HG03565 (cell line): ENCODE data around the gene C7orf25.
"Not testable (repeated sequence)": the region's sequence is repeated elsewhere in the genome, so short reads cannot be mapped to it uniquely, and the experiment has no call there.

Source experiments
- ATAC-seq: cut with Tn5 transposase; IDR thresholded peaks from one replicate; pipeline ENCODE4 v1.9.1; 2021; ENCODE audit warnings: mild to moderate bottlenecking, moderate library complexity; ENCODE audit not compliant: unreplicated experiment

C7orf25 gene

GRCh38 chr7:42930889-42931288, 19.0 kb upstream of the C7orf25 start:
- ATAC-seq, result no peak

GRCh38 chr7:42929449-42929848, 17.6 kb upstream of the C7orf25 start:
- no peak for ATAC-seq

- no peak for ATAC-seq
Observed at GRCh38 chr7:42928754-42929153, 16.9 kb upstream of the C7orf25 start.

GRCh38 chr7:42926204-42926603, 14.3 kb upstream of the C7orf25 start:
- ATAC-seq, result no peak

- ATAC-seq, result no peak
Observed at GRCh38 chr7:42925630-42926029, 13.8 kb upstream of the C7orf25 start.

- no peak for ATAC-seq
Observed at GRCh38 chr7:42924223-42924838, 12.5 kb upstream of the C7orf25 start.

GRCh38 chr7:42922017-42922753, 10.3 kb upstream of the C7orf25 start:
- no peak for ATAC-seq

- no peak for ATAC-seq
Observed at GRCh38 chr7:42915356-42915755, 3.5 kb upstream of the C7orf25 start.

- no peak for ATAC-seq
Observed at GRCh38 chr7:42914421-42915045, 2.7 kb upstream of the C7orf25 start.

GRCh38 chr7:42914009-42914408, 2.1 kb upstream of the C7orf25 start:
- ATAC-seq, result no peak

- ATAC-seq, result no peak
Observed at GRCh38 chr7:42913591-42913990, 1.7 kb upstream of the C7orf25 start.

- no peak for ATAC-seq
Observed at GRCh38 chr7:42910306-42910705, 1.6 kb downstream of the C7orf25 start.

GRCh38 chr7:42907316-42907715, 4.6 kb downstream of the C7orf25 start:
- ATAC-seq, result no peak

- no peak for ATAC-seq
Observed at GRCh38 chr7:42906181-42906580, 5.7 kb downstream of the C7orf25 start.

- no peak for ATAC-seq
Observed at GRCh38 chr7:42902331-42902730, 9.5 kb downstream of the C7orf25 start.

- ATAC-seq, result no peak
Observed at GRCh38 chr7:42900842-42901241, 11.0 kb downstream of the C7orf25 start.

- no peak for ATAC-seq
Observed at GRCh38 chr7:42893346-42894240, 18.3 kb downstream of the C7orf25 start.

- no peak for ATAC-seq
Observed at GRCh38 chr7:42886893-42887505, 24.9 kb downstream of the C7orf25 start.

GRCh38 chr7:42886129-42886528, 25.7 kb downstream of the C7orf25 start:
- no peak for ATAC-seq

GRCh38 chr7:42885183-42885582, 26.7 kb downstream of the C7orf25 start:
- not testable (repeated sequence) for ATAC-seq

- no peak for ATAC-seq
Observed at GRCh38 chr7:42883950-42884349, 27.9 kb downstream of the C7orf25 start.
